NB4 (cell line): ENCODE results near the gene LSAMP.

ENCODE experiments used
- DNase-seq: peaks from one replicate; pipeline ENCODE4 v3.0.0; 2010; ENCODE audit warnings: low read depth
- H3K4me3 ChIP-seq: one replicate; pipeline ENCODE4 v1.5.1; 2011; ENCODE audit warnings: mild to moderate bottlenecking, low read depth, low read length, moderate library complexity
- MYC ChIP-seq: IDR thresholded peaks from 2 replicates; pipeline ENCODE4 v1.6.1; 2011; ENCODE audit warnings: low read depth, low read length
- POLR2A ChIP-seq: IDR thresholded peaks from 2 replicates; pipeline ENCODE4 v1.6.1; 2011; ENCODE audit warnings: mild to moderate bottlenecking; ENCODE audit not compliant: insufficient read length; ENCODE audit errors: extremely low read depth
- TF ChIP-seq, protein P1 (sequence below): IDR thresholded peaks from 2 replicates; pipeline ENCODE4 v1.6.1; 2011; ENCODE audit warnings: low read depth, low read length
- TF ChIP-seq, protein P2 (sequence below): IDR thresholded peaks from one replicate; pipeline ENCODE4 v1.5.1; 2012; ENCODE audit warnings: low read depth, low read length

Gene LSAMP

GRCh38 chr3:116058844-116059243 lies 386.4 kb downstream of the LSAMP start:
- no peak overlapping the region for H3K4me3 ChIP-seq
- DNase-seq, result no peak
- TF ChIP-seq MYC (no peak), POLR2A (no peak)
- TF ChIP-seq, protein P1, sequence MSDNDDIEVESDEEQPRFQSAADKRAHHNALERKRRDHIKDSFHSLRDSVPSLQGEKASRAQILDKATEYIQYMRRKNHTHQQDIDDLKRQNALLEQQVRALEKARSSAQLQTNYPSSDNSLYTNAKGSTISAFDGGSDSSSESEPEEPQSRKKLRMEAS, result no peak
- TF ChIP-seq, protein P2, sequence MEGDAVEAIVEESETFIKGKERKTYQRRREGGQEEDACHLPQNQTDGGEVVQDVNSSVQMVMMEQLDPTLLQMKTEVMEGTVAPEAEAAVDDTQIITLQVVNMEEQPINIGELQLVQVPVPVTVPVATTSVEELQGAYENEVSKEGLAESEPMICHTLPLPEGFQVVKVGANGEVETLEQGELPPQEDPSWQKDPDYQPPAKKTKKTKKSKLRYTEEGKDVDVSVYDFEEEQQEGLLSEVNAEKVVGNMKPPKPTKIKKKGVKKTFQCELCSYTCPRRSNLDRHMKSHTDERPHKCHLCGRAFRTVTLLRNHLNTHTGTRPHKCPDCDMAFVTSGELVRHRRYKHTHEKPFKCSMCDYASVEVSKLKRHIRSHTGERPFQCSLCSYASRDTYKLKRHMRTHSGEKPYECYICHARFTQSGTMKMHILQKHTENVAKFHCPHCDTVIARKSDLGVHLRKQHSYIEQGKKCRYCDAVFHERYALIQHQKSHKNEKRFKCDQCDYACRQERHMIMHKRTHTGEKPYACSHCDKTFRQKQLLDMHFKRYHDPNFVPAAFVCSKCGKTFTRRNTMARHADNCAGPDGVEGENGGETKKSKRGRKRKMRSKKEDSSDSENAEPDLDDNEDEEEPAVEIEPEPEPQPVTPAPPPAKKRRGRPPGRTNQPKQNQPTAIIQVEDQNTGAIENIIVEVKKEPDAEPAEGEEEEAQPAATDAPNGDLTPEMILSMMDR, result no peak

DNA sequence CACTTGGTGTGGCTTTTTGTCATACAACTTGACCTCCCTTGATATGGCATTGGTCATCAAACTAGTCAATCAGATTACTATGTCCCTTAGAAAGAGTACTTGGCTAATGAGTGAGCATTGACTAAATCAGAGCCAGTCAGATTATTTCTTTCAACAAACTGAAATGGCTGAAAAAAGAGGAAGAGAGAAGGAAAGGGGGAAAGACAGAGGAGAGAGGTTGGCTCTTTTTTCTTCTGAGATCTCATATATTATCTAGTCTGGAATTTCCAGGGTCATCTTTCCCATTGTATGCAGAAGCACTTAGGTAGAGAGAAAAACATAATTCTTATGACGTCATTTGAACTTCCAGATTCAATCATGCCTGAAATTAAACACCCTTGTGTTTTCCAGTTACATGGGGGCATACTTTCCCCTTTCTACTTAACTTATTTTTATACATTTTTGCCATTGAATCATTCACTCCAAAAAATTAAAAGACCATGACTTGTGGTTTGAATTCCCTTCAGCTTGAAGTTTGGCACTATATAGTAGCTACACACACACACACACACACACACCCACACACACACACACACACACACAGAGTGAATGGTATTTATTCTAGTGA lies 387.8 kb downstream of the LSAMP start:
- DNase-seq, result no peak
- TF ChIP-seq POLR2A, result no peak
- no peak for TF ChIP-seq MYC
- TF ChIP-seq, protein P2, result no peak
- TF ChIP-seq, protein P1, result no peak
- H3K4me3 ChIP-seq, result no peak overlapping the region

DNA sequence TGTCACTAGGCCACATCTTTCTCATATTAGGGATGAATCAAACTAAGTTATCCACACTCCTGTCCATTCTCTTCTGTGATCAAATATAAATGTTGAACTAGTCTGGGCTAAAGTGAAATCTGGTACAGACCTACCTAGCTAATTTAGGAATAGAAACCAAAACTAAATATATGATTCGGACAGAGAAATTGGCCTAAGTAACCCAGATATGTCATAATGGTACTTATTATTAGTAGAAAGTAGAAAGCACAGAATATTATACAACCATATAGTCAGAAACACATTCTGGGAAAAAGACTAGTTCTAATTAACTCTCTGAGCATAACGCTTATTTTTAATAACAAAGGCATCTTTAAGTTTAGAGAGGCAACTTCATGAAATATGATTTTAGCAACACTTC lies 389.0 kb downstream of the LSAMP start:
- H3K4me3 ChIP-seq, result no peak overlapping the region
- DNase-seq, result no peak

GRCh38 chr3:116053017-116053416 lies 392.3 kb downstream of the LSAMP start:
- H3K4me3 ChIP-seq, result no peak overlapping the region
- TF ChIP-seq, protein P2, result no peak
- TF ChIP-seq POLR2A (no peak), MYC (no peak)
- DNase-seq, result no peak

More for the DNA sequence above, 389.0 kb downstream of the LSAMP start:
- TF ChIP-seq MYC (no peak), POLR2A (no peak)
- TF ChIP-seq, protein P2, result no peak
- TF ChIP-seq, protein P1, result no peak

- DNase-seq, result no peak
- no peak overlapping the region for H3K4me3 ChIP-seq
- TF ChIP-seq POLR2A (no peak), MYC (no peak)
- TF ChIP-seq, protein P2, result no peak
- TF ChIP-seq, protein P1, result no peak
Measured at GRCh38 chr3:116052602-116053001, 392.7 kb downstream of the LSAMP start.
